HuH-7 (cell line): ENCODE results near the gene DOK3.

Source experiments
- DNase-seq: peaks from one replicate; pipeline ENCODE4 v3.0.0; 2011; ENCODE audit warnings: low spot score

DOK3 gene, protein sequence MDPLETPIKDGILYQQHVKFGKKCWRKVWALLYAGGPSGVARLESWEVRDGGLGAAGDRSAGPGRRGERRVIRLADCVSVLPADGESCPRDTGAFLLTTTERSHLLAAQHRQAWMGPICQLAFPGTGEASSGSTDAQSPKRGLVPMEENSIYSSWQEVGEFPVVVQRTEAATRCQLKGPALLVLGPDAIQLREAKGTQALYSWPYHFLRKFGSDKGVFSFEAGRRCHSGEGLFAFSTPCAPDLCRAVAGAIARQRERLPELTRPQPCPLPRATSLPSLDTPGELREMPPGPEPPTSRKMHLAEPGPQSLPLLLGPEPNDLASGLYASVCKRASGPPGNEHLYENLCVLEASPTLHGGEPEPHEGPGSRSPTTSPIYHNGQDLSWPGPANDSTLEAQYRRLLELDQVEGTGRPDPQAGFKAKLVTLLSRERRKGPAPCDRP

GRCh38 chr5:177509381-177509951, at the start of gene DOK3:
TSS of gene DOK3 (minus strand) at chr5:177509826. CDS start at chr5:177509540, 286 bp downstream.
- DNase-seq: no peak

GRCh38 chr5:177557796-177558195, 48.2 kb upstream of the DOK3 start:
- no peak for DNase-seq

DNA sequence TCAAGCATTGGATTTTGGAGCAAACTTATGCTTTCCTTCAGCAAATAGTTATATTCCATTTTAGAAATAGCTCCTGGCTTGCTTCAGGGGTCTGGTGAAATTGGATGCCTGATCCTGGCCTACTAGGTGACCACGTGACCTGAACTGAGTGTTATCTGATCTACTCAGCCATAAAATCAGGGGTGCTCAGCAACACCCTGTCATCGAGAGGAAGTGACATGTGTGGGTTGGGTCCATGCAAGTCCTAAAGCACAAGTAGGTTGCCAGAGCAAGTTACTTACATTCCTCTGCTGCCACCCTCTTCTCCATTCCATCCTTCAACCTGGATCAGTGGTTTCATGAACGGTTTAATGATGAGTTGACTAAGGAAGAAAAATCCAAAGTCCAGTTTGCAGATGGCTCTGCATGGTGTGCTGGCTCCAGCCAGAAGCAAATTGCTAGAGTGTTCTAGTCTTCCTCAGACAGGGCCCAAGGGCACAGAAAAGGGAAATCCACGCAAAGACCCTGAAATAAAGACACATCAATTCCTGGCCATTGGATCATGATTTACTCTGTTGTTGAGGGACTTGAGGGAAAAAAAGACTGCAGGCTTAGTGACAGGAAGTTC, 47.5 kb upstream of the DOK3 start:
- DNase-seq: peak; percentile 94

DNA sequence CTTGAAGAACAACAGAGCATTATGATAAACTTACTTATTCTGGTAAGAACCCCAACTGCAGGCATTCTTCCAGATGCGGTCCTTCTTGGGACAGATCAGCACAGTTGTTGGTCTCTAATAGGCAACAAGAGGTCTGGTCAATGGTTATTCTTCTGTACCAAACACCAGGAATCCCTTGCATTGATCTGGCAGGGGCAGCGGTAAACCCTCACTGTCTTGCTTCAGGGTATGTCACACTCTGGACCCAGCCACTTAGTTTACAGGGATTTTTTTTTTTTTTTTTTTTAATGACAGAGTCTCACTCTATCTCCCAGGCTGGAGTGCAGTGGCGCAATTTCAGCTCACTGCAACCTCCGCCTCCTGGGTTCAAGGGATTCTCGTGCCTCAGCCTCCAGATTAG, 46.0 kb upstream of the DOK3 start:
- DNase-seq: no peak

DNA sequence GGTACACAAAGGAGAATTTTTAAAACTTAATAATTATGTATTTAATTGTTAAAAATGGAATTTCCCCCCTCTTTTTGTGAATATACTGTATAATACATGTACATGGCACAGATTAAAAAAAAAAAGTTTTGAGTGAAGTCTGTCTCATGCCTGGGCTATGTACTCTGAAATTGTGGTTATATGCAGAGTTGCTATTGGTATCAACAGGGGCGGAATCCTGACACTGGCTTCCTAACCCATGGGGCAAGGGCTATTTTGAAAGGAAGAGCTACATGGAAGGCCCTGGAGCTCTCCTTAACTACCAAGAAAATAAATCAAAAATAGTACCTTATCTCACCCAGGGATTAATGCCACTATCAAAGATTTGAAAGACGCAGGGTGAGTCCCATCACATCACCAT, 45.6 kb upstream of the DOK3 start:
- no peak for DNase-seq

DNA sequence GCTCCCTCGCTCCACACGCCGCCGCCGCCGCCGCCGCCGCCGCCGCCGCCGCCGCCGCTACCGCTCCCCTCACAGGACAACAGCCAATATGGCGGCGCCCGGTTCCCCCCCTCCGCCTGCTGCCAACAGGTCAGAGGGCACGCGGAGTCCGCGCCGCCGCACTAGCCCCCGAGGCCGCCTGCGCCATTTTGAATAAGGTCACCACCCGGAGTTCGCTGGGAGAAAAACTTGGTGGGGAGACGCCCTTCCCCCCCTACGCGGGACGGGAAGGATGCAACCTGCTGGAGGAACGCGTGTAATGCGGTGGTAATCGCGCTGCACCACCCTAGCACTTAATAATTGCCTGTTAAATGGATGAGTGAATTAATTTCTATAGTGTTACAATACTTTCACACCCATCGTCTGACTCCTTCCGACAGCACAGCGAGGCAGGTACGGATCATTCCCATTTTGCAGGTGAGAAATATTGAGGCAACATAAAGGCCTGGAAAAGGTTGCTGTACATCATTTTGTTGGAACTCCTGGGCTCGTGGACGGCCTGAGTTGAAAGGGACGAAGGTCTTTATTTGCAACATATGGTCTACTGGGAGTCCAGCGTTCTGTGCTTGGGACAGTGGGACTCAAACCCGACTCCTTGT, 45.0 kb upstream of the DOK3 start, which contains the start of gene FAM193B:
Gene FAM193B, minus strand, starts transcription at position 90 of the 638 bp plus-strand sequence. CDS start 105 bp downstream, outside the sequence.
- DNase-seq: peak; percentile 98

DNA sequence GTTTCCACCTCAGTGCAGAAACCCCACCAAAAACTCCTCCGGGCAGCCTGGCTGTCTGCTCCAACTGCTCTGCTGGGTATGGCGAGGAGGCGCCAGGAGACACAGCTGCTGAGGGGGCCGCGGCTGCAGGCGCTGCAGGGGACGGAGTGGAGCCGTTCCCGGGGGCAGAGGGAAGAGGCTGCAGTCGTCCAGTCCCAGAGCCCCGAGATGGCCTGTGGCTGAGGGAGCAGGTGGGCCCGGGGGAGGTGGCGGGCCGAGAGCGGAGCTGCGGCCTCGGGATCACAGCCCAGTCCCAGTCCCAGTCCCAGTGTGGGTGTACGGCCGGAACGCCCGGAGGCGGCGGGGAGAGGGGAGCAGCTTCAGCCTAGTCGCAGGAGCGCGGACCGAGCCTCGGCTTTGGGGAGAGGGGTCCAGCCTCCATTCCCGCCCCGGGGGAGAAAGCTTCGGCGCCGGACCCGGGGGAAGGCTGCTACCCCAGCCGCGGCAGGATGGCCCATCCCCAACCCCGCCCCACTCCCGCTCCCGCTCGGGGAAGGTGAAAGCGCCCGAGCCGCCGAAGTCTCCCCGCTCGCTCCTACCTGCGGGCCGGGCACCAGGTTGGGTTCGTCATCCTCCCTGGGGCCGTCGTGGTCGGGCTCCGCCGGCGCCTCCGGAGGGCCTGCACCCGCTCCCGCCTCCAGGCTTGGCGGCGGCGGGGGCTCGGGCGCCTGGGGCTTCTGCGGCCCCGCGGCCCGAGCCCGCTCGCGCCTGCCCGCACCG, 44.2 kb upstream of the DOK3 start:
- DNase-seq: peak; percentile 67

GRCh38 chr5:177552839-177553455, 43.3 kb upstream of the DOK3 start:
- DNase-seq: no peak

GRCh38 chr5:177550122-177550521, 40.5 kb upstream of the DOK3 start:
- no peak for DNase-seq

DNA sequence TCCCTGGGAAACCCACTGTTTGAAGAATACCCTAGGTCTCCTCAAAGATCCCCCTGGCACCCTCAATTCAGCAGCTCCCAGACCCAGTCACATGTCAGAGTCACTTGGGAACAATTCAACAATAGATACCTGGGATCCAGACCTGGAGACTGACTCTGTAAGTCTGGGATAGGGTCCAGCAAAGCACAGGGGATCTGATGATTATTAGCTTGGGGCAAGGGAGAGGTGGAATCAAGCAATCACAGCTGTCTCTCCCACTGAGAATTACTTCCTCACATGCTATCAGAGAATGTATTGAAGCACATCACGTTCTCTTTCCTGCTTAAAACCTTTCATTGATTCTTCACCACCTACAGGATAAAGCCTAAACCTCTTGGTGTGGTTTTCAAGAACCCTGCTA, 38.9 kb upstream of the DOK3 start:
- DNase-seq: no peak

GRCh38 chr5:177547736-177548135, 38.1 kb upstream of the DOK3 start:
- no peak for DNase-seq

DNA sequence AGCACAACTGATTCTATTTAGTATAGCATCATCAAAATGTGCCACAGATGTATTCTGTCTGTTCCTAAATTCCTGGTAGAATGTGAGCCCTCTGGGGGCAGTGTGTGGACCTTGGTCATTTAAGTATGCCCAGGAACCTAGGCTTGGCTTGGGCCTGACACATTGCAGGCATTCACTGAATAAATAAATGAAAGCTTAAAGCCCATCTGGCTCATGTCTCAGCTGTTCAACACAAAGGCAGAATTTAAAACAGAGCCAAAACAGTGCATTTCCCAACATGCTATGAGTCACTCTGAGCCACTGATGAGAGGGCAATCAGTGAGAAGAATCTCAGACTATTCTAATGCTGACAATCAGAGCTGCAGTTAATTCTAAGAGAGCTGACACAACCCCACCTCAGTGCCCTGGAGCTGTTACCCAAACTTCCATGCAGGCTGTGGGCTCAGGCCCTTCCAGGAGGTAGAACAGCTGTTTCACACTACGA, 36.7 kb upstream of the DOK3 start:
- peak; percentile 46 for DNase-seq

- no peak for DNase-seq
These were observed 36.0 kb upstream of the DOK3 start for GRCh38 chr5:177545487-177546257.

DNA sequence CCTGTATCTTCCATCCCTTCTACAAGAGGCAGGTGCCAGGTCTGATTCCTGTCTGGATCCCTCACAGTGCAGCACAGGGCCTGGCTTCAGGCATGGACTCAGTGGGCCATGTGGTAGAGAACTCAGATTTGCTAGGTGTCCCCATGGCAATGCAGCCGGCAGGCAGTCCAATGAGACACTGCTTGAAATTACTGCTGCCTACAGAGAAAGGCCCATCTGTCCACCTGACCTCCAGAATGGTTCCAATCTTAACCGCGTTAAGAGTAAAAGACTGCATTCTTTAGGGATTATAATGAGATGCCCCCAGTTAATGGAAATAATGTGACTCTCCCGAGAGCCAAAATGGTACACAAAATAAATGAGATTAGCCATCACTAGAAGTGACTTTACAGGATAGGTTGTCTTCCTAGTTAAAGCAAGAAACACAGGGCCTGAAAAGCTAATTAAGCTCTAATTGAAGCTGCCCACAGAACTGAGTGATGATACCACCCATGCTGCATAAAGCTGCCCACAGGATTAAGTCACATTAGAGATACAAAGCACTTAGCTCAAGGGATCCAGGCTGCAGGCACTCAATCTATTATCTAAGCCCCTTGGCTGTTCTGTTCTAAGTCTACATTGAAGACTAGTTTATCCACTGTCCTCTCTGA, 33.3 kb upstream of the DOK3 start:
- DNase-seq: no peak

DNA sequence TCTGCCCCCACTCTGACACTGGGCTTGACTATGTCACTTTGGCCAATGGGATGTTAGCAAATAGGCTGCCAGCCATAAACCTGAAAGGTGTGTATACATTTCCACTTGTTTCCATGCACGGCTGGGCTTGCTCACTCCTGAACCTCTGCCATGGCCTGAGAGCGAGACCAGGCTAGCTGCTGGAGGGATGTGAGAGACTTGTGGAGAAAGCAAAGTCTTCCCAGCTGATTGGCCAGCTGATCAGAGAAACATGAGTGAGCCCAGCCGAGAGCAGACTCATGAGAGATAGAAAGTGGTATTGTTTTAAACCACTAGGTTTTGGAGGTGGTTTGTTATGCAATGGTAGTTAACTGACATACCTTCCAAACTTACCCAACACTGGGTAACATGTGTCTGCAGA, 30.8 kb upstream of the DOK3 start:
- no peak for DNase-seq

DNA sequence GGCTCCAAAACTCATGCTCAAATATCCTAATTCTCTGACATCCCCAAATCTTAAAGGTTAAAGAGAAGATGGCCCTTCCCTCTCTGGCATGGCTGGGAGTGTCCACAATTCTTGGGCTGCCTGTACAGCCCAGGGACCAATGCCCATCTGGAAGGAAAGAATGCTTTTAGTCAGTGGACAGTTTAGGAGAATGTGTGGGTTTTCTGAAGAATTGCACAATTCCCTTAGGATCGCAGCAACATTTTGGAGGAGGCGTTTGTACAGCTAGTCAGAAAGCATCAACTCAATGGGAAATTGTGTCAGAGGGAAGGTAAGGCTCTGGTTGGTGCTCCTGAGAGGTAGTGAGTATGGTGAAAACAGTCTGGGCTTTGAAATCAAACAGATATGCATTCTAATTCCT, 29.8 kb upstream of the DOK3 start:
- no peak for DNase-seq

GRCh38 chr5:177538876-177539275, 29.2 kb upstream of the DOK3 start:
- DNase-seq: no peak

DNA sequence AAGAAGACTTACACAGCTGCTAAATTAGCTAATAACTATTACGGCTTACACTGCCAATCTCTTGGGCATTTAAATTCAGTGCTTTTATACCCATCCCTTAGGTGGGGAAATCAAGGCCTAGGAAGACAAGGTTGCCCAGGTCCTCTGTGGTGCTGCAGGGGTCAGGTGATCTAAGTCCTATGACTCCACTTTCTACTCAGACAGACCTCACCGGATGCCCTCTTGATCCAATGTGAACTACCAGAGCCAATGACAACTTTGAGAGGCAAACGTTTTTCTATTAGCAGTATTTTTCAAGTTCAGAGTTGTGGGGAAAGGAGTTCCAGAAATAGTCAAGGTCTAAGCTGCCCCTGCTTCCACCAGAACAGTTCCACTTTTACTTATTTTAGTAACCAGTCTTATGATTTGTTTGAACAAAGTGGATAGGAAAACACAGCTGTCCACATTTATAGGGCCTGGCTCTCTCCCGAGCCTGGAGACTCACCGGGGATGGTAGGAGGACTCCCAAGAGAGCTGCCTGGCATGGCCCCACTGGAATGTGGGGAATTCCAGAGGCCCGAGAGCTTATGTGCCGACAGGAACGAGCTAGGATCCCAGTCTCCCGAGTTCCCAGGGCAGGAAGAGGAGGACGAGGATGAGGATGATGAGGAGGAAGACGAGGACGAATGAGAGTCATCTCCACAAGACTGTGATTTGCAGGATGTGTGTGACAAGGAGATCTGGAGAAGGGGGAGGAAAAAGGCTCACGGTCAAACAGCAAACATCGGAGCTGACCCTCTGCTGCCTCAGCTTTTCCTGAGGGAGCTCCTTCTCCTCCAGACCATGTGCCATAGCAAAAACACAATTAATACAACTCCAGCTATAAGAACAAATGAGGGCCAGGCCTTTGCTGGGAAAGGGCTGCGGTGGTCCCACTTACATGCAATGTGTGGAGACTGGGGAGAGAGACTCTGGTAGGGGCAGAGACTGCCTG, 28.0 kb upstream of the DOK3 start:
- peak; percentile 85 for DNase-seq

- no peak for DNase-seq
These were observed 26.8 kb upstream of the DOK3 start for GRCh38 chr5:177536386-177536785.
